Cerebellar cortex (tissue), 1 donor: ENCODE measurements around the gene CEP95.
"Not testable (repeated sequence)": the region's sequence is repeated elsewhere in the genome, so short reads cannot be mapped to it uniquely, and the experiment has no call there.

ENCODE experiments used
- DNase-seq: peaks from one replicate; pipeline ENCODE4 v3.0.0-alpha.2; 2015; ENCODE audit warnings: low spot score

The CEP95 gene

DNA sequence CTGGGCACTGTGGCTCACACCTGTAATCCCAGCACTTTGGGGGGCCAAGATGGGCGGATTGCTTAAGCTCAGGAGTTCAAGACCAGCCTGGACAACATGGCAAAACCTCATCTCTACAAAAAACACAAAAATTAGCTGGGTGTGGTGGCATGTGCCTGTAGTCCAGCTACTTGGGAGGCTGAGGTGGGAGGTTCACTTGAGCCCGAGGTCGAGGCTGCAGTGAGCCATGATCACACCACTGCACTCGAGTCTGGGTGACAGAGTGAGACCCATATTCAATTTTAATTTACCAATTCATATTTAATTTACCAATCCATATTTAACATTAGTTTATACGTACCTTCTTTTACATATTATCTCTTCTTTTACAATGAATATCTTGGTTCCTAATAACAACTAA lies 11.5 kb upstream of the CEP95 start:
- not testable (repeated sequence) for DNase-seq

GRCh38 chr17:64496348-64496785 lies 10.4 kb upstream of the CEP95 start:
- DNase-seq = peak; percentile 25

GRCh38 chr17:64496786-64497564 lies 9.8 kb upstream of the CEP95 start, which contains the start of gene POLG2:
TSS of gene POLG2 (minus strand) at chr17:64497054. CDS start at chr17:64496968, 86 bp downstream.
- DNase-seq = peak; percentile 94

DNA sequence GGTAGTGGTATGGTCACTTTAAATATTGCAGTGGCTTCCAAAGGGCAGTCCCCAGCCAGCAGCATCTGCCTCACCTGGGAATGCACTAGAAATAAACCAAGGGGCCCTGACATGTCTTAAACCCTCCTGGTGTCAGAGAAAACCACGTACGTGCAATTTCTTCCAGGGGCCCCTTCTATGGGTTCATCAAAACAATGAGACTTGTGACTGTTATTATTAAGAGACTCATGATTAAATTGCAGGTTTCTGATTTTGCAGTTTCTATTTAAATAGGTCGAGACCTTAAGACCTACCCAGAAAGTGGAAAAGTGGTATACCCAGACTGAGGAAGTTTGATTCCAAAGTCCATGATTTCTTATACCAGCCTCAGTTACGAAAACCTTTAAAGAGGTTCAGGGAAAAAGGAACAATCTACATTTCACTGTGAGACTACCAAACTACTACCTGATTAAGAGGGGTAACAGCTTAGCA lies 9.2 kb upstream of the CEP95 start:
- no peak for DNase-seq

- peak; percentile 53 for DNase-seq
These were observed 8.2 kb upstream of the CEP95 start for GRCh38 chr17:64498308-64499203.

- no peak for DNase-seq
These were observed 6.8 kb upstream of the CEP95 start for GRCh38 chr17:64499805-64500486.

DNA sequence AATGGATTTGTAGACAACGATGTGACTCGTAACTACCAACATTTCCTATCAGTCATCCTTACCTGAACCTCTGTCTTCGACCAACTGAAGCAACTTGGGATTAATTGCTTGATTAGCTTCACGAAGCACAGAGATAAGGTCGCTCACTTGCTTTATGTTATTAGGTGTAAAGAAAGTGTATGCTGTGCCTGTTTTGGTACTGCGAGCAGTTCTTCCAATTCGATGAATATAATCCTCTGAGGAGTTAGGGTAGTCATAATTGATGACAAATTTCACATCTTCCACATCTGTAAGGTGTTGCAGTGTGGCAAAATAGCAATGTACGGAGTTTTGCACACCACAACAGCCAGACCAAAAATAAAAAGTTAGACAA lies 6.3 kb upstream of the CEP95 start:
- no peak for DNase-seq

- no peak for DNase-seq
These were observed 5.7 kb upstream of the CEP95 start for GRCh38 chr17:64500862-64501765.

DNA sequence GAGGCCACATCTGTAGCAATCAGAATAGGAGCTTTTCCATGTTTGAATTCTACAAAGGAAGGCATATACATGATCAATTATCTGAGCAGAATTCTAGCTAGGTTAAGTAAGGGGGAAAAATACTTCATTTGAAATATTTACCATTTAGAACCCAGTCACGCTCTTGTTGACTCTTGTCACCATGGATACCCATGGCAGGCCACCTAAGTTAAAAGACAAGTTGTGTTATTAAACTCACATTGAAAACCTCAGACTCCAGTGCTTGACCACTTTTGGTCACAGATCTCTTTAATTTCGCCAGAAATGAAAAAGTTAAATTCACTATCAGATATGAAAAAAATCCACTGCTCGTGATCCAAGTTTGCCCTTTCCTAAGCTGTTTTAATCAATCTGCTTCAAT lies 4.8 kb upstream of the CEP95 start:
- no peak for DNase-seq

GRCh38 chr17:64502809-64503208 lies 4.0 kb upstream of the CEP95 start:
- no peak for DNase-seq

DNA sequence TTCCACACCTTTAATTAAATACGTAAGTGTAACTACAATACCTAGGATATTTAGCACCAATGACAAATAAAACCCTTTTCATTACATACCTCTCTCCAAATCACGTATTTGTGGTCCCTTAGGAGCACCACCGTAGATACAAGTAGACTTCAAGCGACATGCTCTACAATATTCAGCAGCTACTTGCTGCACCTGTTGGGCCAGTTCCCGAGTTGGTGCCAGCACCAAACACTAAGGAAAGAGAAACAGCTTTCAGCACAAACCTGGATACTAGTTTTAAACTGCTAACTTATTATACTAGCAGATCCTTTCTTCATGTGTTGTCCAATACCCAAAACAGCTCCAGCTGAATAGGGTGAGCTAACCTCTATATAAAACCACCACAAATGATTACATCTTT lies 3.4 kb upstream of the CEP95 start:
- DNase-seq = no peak

GRCh38 chr17:64503821-64504768 lies 2.7 kb upstream of the CEP95 start:
- no peak for DNase-seq

GRCh38 chr17:64504769-64505339 lies 1.9 kb upstream of the CEP95 start:
- no peak for DNase-seq

DNA sequence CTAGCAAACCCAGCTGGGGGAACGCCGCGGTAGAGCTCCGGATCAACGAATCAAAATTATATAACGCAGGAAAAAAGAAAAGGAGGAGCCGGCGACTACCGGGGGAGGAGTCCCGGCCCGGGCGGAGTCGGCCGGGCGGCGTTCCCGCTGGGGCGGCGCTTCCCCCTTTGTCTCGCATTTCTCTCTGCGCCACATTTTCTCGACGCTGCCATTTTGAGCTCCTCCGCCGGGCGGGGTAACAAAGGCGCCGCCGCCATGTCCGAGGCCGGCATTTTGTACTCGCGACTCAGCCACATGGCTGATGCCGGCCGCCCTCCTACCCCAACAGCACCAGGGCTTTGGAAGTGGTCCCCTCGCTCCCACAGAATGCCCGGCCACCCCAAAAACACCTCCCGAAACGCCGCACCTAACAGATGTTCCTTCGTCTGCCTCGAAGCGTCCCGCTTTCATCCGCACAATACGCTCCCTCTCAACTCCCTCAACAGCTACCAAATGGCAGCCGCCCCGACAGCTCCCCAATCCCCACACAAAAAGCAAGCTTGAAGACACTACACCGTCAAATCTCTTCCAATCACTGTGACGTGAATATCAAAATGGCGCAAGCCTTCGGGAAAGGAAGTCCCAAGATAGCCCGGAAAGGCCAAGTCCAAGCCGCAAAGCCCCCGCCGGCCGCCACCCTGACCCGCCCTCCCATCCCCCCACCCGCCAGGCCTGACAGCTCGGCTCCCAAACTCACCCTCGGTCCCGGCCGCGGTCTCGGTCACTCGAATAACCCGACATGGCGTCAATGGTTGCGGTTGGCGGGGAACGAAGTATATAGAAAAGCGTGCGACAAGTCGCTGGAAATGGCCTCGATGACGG lies 1.2 kb upstream of the CEP95 start:
- peak; percentile 88 for DNase-seq

DNA sequence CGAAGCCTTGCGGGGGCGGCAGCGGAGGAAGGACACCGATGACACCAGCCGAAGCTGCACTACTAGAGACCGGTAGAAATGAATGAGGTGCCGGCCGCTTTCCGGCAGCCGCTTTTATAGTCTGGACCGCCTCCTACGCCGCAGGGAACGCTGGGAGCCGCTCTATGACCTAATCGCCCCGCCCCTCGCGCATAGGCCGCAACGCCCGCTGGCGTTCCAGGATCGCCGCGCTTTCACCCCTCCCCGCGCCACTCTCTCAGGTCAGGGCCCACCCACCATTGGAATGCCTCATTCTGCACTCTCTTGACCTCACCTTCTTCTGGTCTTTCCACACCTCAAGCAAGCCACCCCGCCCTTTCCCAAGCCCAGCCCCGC lies 589 bp upstream of the CEP95 start, which contains the start of gene DDX5:
Gene DDX5, minus strand, starts transcription at position 89 of the 375 bp plus-strand sequence. CDS start 170 bp downstream, outside the sequence.
- DNase-seq = peak; percentile 97

DNA sequence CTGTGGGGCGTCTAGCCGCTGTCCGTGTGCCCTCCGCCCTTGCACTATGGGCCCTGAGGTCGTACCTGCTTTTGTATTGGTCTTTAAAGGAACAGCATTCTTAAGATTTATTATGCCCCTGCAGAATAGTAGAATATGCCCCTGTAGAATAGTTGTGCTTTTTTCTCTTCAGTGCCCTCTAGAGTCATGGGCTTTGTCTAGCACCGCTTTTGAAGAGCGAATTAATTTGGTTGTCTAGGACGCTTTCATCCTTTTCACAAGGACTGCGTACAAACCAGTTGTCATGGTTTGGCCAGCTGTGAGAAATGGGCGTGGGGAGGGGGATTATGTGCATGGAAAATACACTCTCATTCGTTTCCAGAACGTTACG lies 621 bp downstream of the CEP95 start:
- peak; percentile 70 for DNase-seq

GRCh38 chr17:64508683-64509082 lies 1.9 kb downstream of the CEP95 start:
- no peak for DNase-seq

DNA sequence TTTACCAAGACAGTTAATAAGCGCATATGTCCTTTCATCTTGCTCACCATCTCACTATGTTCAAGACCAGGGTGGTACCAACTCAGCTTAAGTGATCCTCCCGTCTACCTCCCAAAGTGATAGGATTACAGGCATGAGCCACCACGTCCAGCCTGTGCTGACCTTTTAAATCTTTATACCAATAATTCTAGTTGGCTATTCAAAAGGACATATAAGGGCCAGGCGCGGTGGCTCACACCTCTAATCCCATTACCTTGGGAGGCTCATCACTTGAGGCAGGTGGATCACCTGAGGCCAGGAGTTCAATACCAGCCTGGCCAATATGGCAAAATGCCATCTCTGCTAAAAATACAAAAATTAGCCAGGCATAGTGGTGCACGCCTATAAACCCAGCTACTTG lies 2.4 kb downstream of the CEP95 start:
- no peak for DNase-seq

DNA sequence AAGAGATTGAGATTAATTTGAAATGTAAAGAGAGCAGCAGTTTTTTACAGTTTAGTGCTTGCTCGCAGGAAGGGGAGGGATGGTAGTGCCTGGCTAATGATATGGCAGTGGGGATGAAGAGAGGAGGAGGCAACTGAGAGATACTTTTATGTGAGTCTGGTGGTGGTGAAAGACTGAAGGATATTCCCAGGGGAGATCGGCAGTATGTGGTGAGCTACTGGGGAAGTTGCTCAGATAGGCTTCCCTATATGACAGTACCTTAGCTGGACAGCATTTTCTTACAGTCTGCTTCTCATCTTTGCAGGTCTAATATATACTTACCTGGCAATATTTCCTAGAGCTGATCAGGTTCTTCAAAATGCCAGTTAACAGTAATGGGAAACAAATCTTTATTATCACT lies 8.6 kb downstream of the CEP95 start:
- no peak for DNase-seq
